Measurements from ENCODE around the gene LGR5. TPM values are rescaled to one million over a fixed set of nuclear protein-coding genes. Genes with fewer than 3 reads are reported as not detected.

The LGR5 gene
- total and polyA plus RNA-seq, 2 donors (not counting 3 experiments of a cell fraction or from before 2014, with no cell fraction given), result not detected

DNA sequence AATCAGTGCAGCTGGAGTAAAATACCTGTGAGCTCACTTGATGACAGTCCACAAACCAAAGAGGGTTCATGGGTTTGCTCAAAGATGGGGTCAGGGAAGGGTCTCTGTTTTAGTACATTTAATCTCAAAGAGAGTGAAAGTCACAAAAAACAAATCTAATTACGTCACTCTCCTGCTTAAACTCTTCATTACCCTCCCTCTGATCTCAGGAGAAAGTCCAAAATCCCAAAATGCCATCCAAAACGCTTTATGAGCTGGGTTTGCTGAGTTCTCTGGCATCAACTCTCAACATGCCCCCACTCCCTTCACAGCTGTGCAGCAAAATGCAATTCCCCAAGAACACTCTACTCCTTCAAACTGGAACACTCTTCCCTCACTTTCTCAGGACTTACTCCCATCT is 40.4 kb upstream of the LGR5 start:
- H3K36me3 ChIP-seq (ENCODE audit: control insufficient read depth in 2 of 2, extremely low read depth in 1 of 2, insufficient read depth in 2 of 2, low read length in 2 of 2), result no peaks in the 10 kb centered on the region
- H4K20me1 ChIP-seq (replicated peaks; ENCODE audit: control insufficient read depth, extremely low read depth, insufficient read depth, low read length), result no peaks in the 10 kb centered on the region
- H2AFZ ChIP-seq (ENCODE audit: low read depth, low read length), result no peak overlapping the region
- no peaks in the 10 kb centered on the region for H3K9me1 ChIP-seq (replicated peaks; ENCODE audit: control insufficient read depth, extremely low read depth, insufficient read depth, low read length)
- no peak for FAIRE-seq
- H3K79me2 ChIP-seq (ENCODE audit: control insufficient read depth, insufficient read depth, low read length), result no peaks in the 10 kb centered on the region
- no peak overlapping the region for H3K4me3 ChIP-seq (replicated peaks in 1 of 3; ENCODE audit: insufficient read depth in 1 of 3, low read depth in 1 of 3, low read length in 3 of 3)
- dilution Hi-C loops (cut with MboI; ENCODE audit: extremely low pct_ligation_motif_present, low sequenced_read_pairs), result no loop called here
- POLR2A ChIA-PET, result no interaction called here
- H3K9me3 ChIP-seq (replicated peaks; ENCODE audit: control insufficient read depth, insufficient read depth, low read length), result no peaks in the 10 kb centered on the region
- intact Hi-C loops (cut with micrococcal nuclease), result no loop called here
- H3K27me3 ChIP-seq (ENCODE audit: control insufficient read depth in 2 of 2, insufficient read depth in 2 of 2, low read length in 2 of 2), result peaks cover 0 to 3% of the 10 kb centered on the region in 2 experiments
- no peak for TF ChIP-seq POLR2A (IDR thresholded peaks at IDR 0.05; ENCODE audit: low read depth, low read length)
- no peak for TF ChIP-seq POLR2AphosphoS5 (IDR thresholded peaks at IDR 0.05; ENCODE audit: insufficient read depth, low read depth, low read length)
- no peak for TF ChIP-seq MYC (IDR thresholded peaks at IDR 0.05; ENCODE audit: low read depth, low read length)
- TF ChIP-seq, protein P1, sequence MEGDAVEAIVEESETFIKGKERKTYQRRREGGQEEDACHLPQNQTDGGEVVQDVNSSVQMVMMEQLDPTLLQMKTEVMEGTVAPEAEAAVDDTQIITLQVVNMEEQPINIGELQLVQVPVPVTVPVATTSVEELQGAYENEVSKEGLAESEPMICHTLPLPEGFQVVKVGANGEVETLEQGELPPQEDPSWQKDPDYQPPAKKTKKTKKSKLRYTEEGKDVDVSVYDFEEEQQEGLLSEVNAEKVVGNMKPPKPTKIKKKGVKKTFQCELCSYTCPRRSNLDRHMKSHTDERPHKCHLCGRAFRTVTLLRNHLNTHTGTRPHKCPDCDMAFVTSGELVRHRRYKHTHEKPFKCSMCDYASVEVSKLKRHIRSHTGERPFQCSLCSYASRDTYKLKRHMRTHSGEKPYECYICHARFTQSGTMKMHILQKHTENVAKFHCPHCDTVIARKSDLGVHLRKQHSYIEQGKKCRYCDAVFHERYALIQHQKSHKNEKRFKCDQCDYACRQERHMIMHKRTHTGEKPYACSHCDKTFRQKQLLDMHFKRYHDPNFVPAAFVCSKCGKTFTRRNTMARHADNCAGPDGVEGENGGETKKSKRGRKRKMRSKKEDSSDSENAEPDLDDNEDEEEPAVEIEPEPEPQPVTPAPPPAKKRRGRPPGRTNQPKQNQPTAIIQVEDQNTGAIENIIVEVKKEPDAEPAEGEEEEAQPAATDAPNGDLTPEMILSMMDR (IDR thresholded peaks at IDR 0.05; ENCODE audit: extremely low read depth in 1 of 2, insufficient read depth in 1 of 2, low read depth in 1 of 2, low read length in 2 of 2), result no peak
- TF ChIP-seq MAX (IDR thresholded peaks at IDR 0.05; ENCODE audit: insufficient read depth, insufficient read length), result no peak
- no peak for TF ChIP-seq FOS (IDR thresholded peaks at IDR 0.05; ENCODE audit: borderline replicate concordance, insufficient read depth, low read length)
- TF ChIP-seq JUN (IDR thresholded peaks at IDR 0.05; ENCODE audit: borderline replicate concordance, insufficient read depth, insufficient read length, low read depth), result no peak
- no peak for TF ChIP-seq GATA2 (IDR thresholded peaks at IDR 0.05; ENCODE audit: insufficient read depth, insufficient read length, low read depth, low read length)
- no peak for TF ChIP-seq EZH2 (IDR thresholded peaks at IDR 0.05; ENCODE audit: borderline replicate concordance, low read depth, low read length, severe bottlenecking)
- no peak for DNase-seq (ENCODE audit: low read depth, low spot score)
- no peak overlapping the region for H3K27ac ChIP-seq (ENCODE audit: insufficient read depth, low read depth, low read length)
- no peak overlapping the region for H3K9ac ChIP-seq (replicated peaks; ENCODE audit: extremely low read depth, insufficient read depth, low read length)
- CTCF ChIA-PET, result interaction anchor here (0.8 kb wide), 1 partner anchor 670 kb away, joined by 3 read pairs; no protein-coding TSS in a partner anchor
- BruUV-seq (replicated peaks), result no TSS peak
- H3K4me2 ChIP-seq (ENCODE audit: insufficient read depth, low read length), result no peak overlapping the region
- no peaks in the 10 kb centered on the region for H3K4me1 ChIP-seq (ENCODE audit: control insufficient read depth, extremely low read depth, insufficient read depth, low read length)

Data from endothelial cell of umbilical vein (primary cell).